DMS53 (cell line): ENCODE measurements around the gene EXOC6B.
A peak's percentile ranks its signal among the peaks of the same experiment; 100 is the strongest.
"Not testable (repeated sequence)": the region's sequence is repeated elsewhere in the genome, so short reads cannot be mapped to it uniquely, and the experiment has no call there.

ENCODE experiments used
- DNase-seq: peaks from one replicate; lab custom pipeline; 2025; lab: John Stamatoyannopoulos, UW

The EXOC6B gene

DNA sequence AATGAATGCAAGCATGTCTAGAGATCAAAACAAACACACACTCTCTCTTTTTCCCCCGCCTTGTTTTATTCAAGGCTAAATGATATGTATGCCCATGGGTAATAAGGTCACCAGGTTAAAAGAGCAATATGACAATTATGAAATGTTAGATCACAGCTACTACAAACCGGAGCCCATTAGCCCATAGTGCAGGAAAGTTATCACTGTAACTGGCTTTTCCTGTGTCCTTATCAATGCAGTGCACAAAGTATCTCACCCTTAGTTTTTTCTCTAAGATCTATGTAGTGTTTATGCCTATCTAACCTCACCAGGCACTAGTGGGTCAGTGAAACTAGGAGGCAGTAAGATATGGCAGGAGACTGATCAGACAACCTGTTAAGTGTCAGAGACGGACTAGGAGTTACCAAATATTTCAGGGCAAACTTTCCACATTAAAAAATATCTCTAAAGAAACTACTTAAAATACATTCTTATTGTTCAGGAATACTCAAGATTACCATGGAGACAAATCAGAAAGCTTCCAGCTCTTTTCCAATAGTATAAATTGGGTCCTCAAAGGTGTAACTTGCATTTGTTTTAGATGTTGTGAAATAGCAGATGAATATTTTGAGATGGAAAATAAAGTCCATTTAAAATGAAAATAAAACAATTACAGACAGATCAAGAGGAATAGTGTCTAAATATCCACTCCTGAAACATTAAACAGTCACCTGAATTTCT, 282.2 kb downstream of the EXOC6B start:
- DNase-seq, result no peak

DNA sequence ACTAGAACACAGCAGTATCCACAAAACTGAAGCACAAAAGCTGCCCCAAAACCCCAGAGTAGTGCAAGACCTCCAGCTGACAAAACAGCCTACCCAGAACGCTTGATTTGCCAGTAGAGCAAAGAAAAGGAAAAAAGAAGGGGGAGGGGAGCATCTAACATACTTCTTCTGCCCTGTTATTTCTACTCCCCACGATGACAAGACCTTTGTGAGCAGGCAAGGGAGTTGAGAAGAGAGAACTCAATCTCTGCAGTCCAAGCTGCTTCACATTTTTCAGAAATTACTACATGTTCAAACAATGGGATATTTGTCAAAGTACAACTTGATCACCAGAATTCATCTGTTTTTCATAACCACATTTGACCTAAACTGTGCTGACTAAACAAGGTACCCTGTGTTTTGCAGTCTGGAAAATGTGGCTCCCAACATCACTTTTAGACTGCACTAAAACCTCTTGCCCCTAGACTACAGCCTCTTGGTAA, 286.7 kb downstream of the EXOC6B start:
- DNase-seq, result no peak

DNA sequence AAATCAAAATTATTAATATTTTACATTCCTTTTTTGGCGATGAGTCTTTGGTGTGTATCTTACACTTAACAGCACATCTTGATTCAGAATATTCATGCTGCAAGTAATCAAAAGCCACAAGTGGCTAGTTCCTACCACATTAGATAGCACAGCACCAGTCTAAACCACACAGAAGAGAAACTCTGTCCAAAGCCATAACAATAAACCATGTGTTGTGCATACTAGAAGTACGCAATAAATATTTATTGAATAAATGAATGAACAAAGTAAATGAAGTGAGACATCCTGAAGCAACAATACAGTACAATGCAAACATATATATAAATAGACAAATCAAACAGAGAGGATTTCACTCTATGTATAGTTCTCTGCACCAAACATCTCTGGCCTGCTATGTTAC, 287.3 kb downstream of the EXOC6B start:
- DNase-seq, result peak; percentile 19

DNA sequence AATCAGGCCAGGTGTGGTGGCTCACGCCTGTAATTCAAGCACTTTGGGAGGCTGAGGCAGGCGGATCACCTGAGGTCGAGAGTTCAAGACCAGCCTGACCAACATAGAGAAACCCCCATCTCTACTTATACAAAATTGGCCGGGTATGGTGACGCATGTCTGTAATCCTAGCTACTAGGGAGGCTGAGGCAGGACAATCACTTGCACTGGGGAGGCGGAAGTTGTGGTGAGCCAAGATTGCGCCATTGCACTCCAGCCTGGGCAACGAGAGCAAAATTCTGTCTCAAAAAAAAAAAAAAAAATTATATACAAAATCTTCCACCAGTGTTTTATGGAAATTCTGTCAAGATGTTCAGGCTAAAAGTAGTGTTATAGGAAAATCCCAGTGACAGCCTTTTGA, 290.2 kb downstream of the EXOC6B start:
- DNase-seq, result not testable (repeated sequence)

DNA sequence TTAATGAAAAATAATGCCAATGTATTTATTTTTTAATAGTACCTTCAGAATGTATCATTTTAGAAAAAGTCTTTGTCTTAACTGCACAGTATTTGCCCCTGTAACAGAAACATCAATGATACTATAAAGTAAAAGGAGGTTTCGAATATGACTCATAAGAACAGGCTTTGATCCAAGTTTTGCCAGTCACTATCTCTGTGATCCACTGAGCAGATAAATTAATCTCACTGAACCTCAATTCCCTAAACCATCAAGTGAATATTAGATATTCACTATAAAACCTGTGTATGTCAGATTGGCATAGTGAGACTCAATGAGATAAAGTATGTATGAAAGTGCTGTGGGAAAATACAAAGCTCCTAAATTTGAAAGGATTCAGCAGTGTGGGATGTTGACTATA, 292.1 kb downstream of the EXOC6B start:
- DNase-seq, result no peak

DNA sequence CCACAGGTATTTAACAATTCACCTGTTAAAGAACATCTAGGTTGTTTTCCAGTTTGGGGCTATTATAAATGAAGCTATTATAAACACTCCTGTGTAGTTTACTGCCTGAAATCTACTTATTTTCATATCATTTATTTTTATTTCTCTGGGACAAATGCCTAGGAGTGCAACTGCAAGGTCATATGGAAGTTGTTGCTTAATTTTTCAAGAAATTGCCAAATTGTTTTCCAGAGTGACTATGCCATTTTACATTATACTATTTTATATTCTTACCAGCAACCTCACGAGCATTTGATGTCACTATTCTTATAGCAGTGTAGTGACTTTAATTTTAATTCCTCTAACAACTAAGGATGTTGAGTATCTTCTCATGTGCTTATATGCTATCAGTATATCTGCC, 298.4 kb downstream of the EXOC6B start:
- no peak for DNase-seq

DNA sequence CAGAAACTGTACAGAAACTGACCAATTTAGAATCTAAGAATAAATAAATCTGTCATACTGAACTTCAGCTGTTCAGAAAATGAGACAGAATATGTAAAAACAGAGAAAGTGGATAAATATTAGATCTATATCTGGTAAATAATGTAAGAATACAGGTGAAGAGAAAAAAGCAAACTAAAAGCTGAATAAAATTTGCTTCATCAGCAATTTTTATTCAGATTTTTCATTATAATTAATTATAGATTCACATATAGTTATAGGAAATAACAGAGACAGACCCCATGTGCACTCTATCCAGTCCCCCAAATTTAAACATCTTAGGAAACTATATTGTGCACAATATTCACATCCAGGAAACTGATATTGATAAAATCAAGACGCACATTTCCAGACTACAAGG, 299.2 kb downstream of the EXOC6B start:
- DNase-seq, result no peak

DNA sequence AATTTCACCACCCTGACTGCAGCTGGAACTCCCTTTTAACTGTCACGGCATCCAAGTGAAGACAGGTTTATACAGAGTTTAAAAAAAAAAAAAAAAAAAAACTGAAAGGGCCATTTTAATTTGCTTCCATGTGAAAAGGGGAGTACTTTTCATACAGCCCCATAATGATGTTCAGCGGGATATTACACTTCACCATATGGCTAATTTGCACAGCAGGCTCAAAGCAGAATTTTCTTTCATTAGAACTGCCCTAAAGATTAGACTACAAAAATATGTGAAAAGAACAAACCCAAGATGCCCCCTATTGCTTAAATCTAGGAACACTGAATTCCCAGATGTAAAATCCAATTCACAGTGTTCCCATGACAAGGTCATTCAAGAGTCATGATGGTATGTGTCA, 301.8 kb downstream of the EXOC6B start:
- DNase-seq, result no peak

DNA sequence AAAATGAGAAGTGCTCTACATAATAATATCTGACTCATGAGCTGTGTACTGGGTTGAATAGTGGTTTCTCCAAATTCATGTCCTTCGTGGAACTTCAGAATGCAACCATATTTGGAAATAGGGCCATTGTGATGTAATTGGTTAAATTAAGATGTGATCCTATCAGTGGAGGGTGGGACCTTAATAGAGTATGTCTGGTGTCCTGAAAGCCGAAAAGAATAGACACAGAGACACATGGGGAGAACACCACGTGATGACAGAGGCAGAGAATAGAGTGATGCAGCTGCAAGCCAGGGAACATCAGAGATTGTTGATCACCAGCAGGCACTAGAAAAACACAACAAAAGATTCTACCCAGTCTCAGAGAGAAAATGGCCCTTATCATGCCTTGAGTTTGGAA, 310.1 kb downstream of the EXOC6B start:
- no peak for DNase-seq

DNA sequence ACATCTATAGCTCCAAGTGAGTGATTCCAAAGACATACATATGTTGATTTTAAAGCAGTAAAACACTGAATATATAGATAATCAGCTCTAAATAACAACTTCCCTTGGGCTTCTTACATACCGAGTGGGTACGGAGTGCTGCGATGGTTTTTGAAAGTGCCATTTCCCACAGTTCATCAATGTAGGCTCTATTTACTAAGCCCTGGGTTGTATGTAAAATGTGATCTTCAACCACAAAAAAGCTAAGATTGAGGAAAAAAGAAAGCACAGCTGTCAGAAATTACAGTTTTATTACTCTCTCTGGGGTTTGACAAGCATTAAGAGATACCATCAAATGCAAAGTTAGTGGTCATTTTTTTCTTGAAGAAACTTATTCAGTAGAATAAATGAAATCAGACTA, 312.8 kb downstream of the EXOC6B start:
- no peak for DNase-seq

DNA sequence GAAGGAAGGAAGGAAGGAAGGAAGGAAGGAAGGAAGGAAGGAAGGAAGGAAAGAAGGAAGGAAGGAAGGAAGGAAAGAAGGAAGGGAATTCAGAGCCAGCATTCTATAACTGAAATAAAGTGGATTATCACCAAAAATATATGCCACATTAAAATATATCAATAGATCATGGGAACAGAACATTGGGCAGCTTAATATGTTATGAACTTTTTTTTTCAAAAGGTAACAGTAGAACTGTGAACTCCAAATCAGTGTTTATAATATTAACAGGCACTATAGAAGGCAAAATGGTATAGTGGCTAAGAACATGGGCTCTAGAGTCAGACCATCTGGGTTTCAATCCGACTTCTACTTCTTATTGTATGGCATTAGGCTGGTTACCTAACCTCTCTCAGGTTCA, 313.5 kb downstream of the EXOC6B start:
- DNase-seq, result no peak

DNA sequence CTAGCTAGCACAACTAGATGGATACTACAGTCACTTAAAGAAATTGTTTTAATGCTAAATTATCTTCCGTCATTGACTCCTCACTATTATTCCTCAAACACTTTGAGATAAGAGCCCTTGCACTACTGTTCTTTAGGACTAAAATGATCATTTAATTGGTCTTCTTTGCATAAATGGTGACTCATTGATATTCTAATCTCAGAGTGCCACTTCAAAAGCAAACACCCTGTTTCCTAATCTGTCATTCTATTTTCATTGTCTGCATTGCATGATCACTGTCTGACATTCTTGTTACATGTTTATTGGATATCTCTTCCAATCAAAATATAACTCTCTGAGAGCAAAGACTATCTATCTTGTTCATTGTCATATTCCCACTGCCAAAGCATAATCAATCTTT, 313.9 kb downstream of the EXOC6B start:
- no peak for DNase-seq

DNA sequence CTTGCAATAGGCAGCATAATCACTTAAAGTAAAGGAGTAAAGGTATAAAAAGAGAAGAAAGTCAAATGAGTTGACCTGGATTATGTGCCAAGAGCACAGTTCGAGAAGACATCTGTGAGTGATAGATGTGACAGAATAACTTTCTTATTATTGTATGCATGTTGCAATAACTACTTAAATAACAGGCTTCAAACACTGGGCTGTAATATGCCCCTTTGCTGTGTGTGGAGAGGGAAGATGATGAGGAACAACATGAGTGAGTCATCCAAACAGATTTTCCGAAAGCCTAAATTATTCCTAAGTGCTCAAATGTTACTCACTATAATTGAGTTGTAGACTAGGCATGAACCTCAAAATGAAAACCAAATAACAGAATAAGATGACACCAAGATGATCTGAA, 328.1 kb downstream of the EXOC6B start:
- DNase-seq, result no peak

DNA sequence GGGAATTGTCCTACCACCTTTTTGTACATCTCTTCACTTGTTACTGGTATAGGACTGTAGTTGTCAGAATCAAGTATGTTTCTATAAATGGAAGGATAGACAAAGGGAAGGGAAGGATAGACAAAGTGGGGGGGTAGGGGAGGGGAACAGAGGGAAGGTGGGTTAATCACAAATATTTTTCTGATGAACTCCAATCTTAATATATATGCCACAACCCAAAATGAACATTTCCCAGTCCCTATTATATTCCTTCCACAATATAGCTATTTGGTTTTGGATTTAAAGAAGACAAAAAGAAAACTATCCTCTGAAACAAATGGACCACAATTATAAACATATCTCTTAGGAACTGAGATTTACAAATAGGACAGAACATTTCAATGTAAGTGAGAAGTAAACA, 329.4 kb downstream of the EXOC6B start:
- DNase-seq, result no peak

DNA sequence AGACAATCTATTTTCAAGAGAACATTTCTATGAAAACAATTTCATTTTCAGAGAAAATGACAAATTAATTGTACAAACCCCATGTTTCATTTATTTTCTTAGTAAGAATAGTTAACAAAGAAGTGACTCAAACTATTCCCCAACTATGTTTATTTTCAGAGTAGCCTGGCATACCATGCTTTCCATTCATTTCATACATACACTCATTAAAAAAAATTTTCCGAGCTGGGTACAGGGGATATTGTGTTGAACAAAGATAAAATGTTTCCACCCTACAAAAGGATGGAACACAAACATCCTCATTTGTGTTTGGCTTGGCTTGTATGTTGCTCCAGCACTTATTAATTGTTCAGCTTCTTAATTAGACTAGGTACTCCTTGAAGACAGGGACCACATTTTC, 331.4 kb downstream of the EXOC6B start:
- no peak for DNase-seq

DNA sequence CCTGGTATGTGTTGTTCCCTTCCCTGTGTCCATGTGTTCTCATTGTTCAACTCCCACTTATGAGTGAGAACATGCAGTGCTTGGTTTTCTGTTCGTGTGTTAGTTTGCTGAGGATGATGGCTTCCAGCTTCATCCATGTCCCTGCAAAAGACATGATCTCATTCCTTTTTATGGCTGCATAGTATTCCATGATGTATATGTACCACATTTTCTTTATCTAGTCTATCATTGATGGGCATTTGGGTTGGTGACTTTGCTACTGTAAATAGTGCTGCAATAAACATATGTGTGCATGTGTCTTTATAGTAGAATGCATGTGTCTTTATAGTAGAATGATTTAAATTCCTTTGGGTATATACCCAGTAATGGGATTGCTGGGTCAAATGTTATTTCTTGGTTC, 341.2 kb downstream of the EXOC6B start:
- DNase-seq, result not testable (repeated sequence)

DNA sequence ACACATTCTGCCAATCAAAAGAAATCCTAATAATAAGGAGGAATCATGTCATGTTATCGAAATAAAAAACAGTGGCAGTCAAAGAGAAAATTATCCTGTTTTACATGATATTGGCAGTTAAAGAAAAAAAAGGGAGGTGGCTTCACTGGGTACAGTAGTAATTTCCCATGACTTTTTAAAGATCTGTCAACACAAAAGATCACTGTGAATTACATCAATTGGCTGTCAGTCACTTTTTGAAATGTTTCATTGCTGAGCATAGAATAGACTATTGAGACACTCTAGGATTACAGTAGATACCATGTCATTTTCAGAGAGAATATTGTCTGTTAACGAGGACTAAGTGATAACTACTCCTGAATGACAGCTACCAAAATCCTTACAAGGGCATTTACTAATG, 342.5 kb downstream of the EXOC6B start:
- no peak for DNase-seq

DNA sequence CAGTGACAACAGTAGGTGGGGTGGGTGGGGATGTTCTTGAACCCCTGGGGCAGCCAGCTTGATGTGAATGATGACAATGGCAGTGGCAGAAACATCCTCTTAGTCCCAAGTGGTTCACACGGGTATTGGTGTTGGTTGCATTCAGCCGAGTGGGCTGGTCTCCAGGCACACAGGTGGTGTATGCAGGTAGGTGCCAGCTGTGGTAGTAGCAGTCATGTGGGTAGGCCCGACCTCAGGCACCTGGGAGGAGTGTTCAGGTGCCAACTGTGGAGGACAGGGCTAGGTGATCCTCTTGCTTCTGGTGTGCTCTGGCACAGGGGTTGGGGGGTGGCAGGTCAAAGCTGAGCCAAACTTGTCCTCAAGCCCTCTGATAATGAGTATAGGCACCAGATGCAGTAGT, 350.6 kb downstream of the EXOC6B start:
- no peak for DNase-seq

DNA sequence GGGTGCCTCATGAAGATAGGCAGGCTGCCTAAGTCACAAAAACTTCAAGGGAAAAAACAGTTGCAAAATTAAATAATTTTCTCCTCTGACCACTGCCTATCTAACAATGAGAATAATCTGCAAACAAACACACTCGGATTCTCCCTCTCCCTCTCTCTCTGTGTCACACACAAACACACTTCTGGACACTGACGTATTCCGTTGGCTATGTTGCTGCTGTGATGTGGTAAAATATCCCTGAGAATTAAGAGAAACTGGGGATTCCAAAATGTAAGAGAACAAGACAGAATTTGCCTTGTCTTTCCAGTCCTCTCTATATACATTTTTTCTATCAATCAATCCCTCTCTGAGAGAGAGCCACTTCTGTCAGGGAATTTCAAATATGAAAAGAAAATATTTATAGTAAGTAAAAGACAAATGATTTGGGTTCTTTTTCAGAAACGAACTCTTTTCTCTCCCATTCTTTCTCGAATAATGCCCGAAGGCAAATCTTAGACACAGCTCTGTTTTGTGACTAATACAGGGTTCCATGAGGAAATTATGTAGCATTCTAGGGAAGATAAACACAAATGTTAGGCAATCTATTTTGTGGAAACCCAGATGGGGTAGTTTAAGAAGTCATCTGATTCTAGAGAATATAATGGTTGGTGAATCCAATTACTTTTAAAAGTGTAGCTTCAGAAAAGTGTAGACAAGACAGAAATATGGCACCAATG, 367.9 kb downstream of the EXOC6B start:
- no peak for DNase-seq

DNA sequence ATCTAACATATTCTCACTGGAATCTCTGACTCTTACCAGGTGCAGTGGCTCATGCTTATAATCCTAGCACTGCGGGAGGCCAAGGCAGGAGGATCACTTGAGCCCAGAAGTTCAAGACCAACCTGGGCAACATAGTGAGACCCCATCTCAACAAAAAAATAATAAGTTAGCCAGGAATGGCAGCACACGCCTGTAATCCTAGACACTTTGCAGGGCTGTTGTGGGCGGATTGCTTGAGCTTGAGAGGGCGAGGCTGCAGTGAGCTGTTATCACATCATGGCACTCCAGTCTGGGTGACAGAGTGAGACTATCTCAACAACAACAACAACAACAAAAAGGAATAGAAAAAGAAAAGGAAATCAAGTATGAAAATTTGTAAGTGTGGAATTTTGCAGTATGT, 371.6 kb downstream of the EXOC6B start:
- DNase-seq, result no peak

DNA sequence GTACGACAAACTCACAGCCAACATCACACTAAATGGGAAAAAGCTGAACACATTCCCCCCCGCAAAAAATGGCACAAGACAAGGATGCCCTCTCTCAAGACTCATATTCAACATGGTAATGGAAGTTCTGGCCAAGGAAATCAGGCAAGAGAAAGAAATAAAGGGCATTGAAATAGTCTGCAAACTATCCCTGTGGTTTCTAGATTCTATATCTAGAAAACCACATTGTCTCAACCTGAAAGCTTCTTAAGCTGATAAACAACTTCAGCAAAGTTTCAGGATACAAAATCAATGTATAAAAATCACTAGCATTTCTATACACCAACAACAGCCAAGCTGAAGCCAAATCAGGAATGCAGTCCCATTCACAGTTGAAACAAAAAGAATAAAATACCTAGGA, 383.6 kb downstream of the EXOC6B start:
- no peak for DNase-seq

DNA sequence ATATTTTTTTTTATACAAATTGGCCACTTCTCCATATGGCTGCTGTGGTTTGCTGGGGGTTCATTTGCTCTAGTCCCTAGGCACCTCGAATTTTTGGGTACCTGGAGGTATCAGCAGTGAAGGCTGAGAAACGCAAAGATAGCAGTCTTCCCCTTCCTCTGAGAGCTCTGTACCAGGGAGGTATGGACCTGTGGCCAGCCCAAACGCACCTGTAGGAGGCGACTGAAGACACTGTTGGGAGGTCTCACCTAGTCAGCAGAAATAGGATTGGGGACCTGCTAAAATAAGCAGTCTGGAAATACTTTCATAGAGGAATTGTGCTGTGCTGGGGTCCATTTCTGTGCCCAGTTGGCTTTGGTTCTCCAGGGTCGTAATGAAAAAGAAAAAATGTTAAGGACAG, 385.9 kb downstream of the EXOC6B start:
- DNase-seq, result no peak

DNA sequence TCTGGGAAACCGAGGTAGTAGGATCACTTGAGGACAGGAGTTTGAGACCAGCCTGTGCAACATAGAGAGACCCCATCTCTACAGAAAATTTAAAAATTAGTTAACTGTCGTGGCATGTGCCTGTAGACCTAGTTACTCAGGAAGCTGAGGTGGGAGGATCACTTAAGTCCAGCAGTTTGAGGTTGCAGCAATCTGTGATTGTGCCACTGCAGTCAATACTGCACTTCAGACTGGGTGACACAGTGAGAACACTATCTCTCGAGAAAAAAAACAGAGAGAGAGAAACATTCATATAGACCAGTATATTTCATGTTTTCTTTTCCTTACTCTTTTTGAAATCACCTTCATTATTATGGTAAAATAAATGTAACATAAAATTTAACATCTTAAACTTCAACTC, 387.5 kb downstream of the EXOC6B start:
- DNase-seq, result no peak

DNA sequence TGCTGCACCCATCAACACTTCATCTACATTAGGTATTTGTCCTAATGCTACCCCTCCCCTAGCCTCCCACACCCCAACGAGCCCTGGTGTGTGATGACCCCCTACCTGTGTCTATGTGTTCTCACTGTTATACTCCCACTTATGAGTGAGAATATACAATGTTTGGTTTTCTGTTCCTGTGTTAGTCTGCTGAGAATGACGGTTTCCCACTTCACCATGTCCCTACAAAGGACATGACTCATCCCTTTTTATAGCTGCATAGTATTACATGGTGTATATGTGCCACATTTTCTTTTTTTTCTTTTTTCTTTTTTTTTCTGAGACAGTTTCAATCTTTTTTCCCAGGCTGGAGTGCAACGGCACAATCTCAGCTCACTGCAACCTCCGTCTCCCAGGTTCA, 394.1 kb downstream of the EXOC6B start:
- DNase-seq, result peak; percentile 13
